DND-41 (cell line): ENCODE measurements around the gene NT5E.

Experiments
- CTCF ChIP-seq: IDR thresholded peaks from 2 replicates; pipeline ENCODE4 v1.5.1; 2012; ENCODE audit warnings: borderline replicate concordance, low read length, moderate library complexity, mild to moderate bottlenecking; ENCODE audit not compliant: poor library complexity, severe bottlenecking; ENCODE audit errors: extremely low read depth
- EZH2 ChIP-seq: IDR thresholded peaks from 3 replicates; pipeline ENCODE4 v1.6.1; 2012; ENCODE audit warnings: borderline replicate concordance, low read depth, mild to moderate bottlenecking, moderate library complexity, low read length, inconsistent platforms; ENCODE audit not compliant: severe bottlenecking

- no peak for TF ChIP-seq CTCF
- TF ChIP-seq EZH2, result no peak
Observed at GRCh38 chr6:85463621-85464259, 13.9 kb downstream of the NT5E start.
